Nephron (organoid): Measurements from ENCODE around the gene AMIGO1.

Experiments used
- H3K27ac Mint-ChIP-seq, 3 experiments: 2 replicates each; pipeline ENCODE4 v1.8.0; 2020; ENCODE audit warnings: mixed read lengths in 3 of 3, mild to moderate bottlenecking in 2 of 3, moderate library complexity in 1 of 3
- H3K27me3 Mint-ChIP-seq: 2 replicates; pipeline ENCODE4 v1.8.0; 2021; ENCODE audit warnings: low read depth, mild to moderate bottlenecking, moderate library complexity, mixed read lengths
- H3K36me3 Mint-ChIP-seq: 2 replicates; pipeline ENCODE4 v1.8.0; 2020; ENCODE audit warnings: low read depth, mixed read lengths
- H3K4me1 Mint-ChIP-seq: 2 replicates; pipeline ENCODE4 v1.8.0; 2020; ENCODE audit warnings: mixed read lengths
- H3K4me3 Mint-ChIP-seq, 3 experiments: 2 replicates each; pipeline ENCODE4 v1.8.0; 2020; ENCODE audit warnings: mild to moderate bottlenecking in 3 of 3, mixed read lengths in 3 of 3, moderate library complexity in 2 of 3
- H3K9me3 Mint-ChIP-seq: 2 replicates; pipeline ENCODE4 v1.8.0; 2020; ENCODE audit warnings: mixed read lengths
- CTCF ChIP-seq, 3 experiments: fragments of 200-600 bp; sonication (generic); IDR thresholded peaks; one replicate each; pipeline ENCODE4 v1.5.0; 2021; ENCODE audit warnings: antibody characterized with exemption in 3 of 3; ENCODE audit not compliant: unreplicated experiment in 3 of 3

AMIGO1 gene

DNA sequence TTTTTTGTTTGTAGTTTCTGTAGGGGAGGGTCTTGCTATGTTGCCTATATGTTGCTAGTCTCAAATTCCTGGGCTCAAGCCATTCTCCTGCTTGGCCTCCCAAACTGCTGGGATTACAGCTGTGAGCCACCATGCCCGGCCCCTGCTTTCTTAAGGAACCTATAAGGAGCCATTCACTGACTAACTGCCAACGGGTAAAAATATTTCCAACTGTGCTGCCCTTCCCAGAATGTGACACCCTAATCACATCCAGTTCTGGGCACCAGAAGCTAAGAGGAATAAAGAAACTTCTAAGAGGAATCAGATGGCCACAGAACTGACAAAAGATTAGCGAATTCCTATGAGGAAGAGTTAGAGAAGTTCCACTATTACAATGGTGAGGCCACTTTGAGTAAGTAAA, 36.7 kb downstream of the AMIGO1 start:
- H3K36me3 Mint-ChIP-seq, result no peaks in the 10 kb centered on the region
- no peak for TF ChIP-seq CTCF (IDR thresholded peaks at IDR 0.05; ENCODE audit: unreplicated experiment in 3 of 3)
- H3K27ac Mint-ChIP-seq, result no peak overlapping the region
- no peaks in the 10 kb centered on the region for H3K9me3 Mint-ChIP-seq
- no peak overlapping the region for H3K4me3 Mint-ChIP-seq
- no peaks in the 10 kb centered on the region for H3K4me1 Mint-ChIP-seq
- H3K27me3 Mint-ChIP-seq, result peaks cover 90% of the 10 kb centered on the region

GRCh38 chr1:109470245-109470644, 39.3 kb downstream of the AMIGO1 start:
- Mint-ChIP-seq H3K4me3 (no peak overlapping the region), H3K4me1 (peaks cover 4% of the 10 kb centered on the region), H3K36me3 (no peaks in the 10 kb centered on the region), H3K27me3 (peaks cover 91% of the 10 kb centered on the region), H3K9me3 (no peaks in the 10 kb centered on the region), H3K27ac (no peak overlapping the region)
- no peak for TF ChIP-seq CTCF (IDR thresholded peaks at IDR 0.05; ENCODE audit: unreplicated experiment in 3 of 3)

GRCh38 chr1:109468903-109469302, 40.6 kb downstream of the AMIGO1 start:
- Mint-ChIP-seq H3K9me3 (no peaks in the 10 kb centered on the region), H3K4me3 (no peak overlapping the region), H3K27me3 (peaks cover 97% of the 10 kb centered on the region), H3K4me1 (peaks cover 11% of the 10 kb centered on the region), H3K27ac (no peak overlapping the region), H3K36me3 (no peaks in the 10 kb centered on the region)
- TF ChIP-seq CTCF (IDR thresholded peaks at IDR 0.05; ENCODE audit: unreplicated experiment in 3 of 3), result no peak

DNA sequence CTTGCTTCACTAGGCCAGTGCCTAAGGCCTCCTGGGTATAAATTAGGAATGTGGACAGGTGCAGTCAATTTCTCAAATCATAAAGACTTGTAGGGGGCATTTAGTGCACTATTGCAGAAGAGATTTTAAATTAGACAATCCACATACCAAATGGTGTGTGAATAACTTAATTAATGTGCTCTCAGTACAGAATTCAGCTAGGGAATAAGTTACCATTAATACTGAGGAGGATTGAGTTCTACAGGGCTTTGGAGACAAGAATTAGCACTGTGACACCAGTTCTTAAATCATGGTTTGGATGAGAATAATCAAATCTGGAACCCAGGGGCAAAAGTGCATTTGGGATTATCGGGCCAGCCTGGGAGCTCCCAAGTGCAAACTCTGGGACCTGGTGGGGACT, 41.5 kb downstream of the AMIGO1 start:
- H3K27me3 Mint-ChIP-seq, result peaks cover 97% of the 10 kb centered on the region
- peak overlapping the region; percentile 69 to 79 (median 72) for H3K4me3 Mint-ChIP-seq
- no peaks in the 10 kb centered on the region for H3K9me3 Mint-ChIP-seq
- H3K4me1 Mint-ChIP-seq, result peaks cover 11% of the 10 kb centered on the region
- TF ChIP-seq CTCF (IDR thresholded peaks at IDR 0.05; ENCODE audit: unreplicated experiment in 3 of 3), result no peak
- no peak overlapping the region for H3K27ac Mint-ChIP-seq
- H3K36me3 Mint-ChIP-seq, result no peaks in the 10 kb centered on the region

- H3K36me3 Mint-ChIP-seq, result no peaks in the 10 kb centered on the region
- no peaks in the 10 kb centered on the region for H3K9me3 Mint-ChIP-seq
- TF ChIP-seq CTCF (IDR thresholded peaks at IDR 0.05; ENCODE audit: unreplicated experiment in 3 of 3), result no peak
- peak overlapping the region in 1 of 3 experiments; percentile 51 for H3K27ac Mint-ChIP-seq
- H3K27me3 Mint-ChIP-seq, result peaks cover 97% of the 10 kb centered on the region
- H3K4me1 Mint-ChIP-seq, result peaks cover 11% of the 10 kb centered on the region
- H3K4me3 Mint-ChIP-seq, result peak overlapping the region; percentile 69 to 79 (median 72)
These were observed 42.2 kb downstream of the AMIGO1 start for GRCh38 chr1:109467301-109467777.
